Hepatocyte (in vitro differentiated cells): ENCODE measurements around the gene STRBP. TPM values are rescaled to one million over a fixed set of nuclear protein-coding genes. Genes with fewer than 3 reads are reported as not detected.

Experiments
- DNase-seq: peaks from one replicate; pipeline ENCODE4 v3.0.0-alpha.2; 2016; ENCODE audit warnings: low spot score
- H2AFZ ChIP-seq: fragments of 200-600 bp; sonication (generic); 2 replicates; pipeline ENCODE4 v1.6.0; 2016; ENCODE audit warnings: antibody characterized with exemption, mild to moderate bottlenecking
- H3K27ac ChIP-seq: fragments of 200-600 bp; sonication (generic); 2 replicates; pipeline ENCODE4 v1.5.1; 2016; ENCODE audit warnings: mild to moderate bottlenecking
- H3K27me3 ChIP-seq: fragments of 200-600 bp; sonication (generic); 2 replicates; pipeline ENCODE4 v1.6.1; 2016
- H3K36me3 ChIP-seq: fragments of 200-600 bp; sonication (generic); replicated peaks from 2 replicates; pipeline ENCODE4 v1.5.1; 2016; ENCODE audit warnings: low read depth; ENCODE audit not compliant: insufficient read depth
- H3K4me1 ChIP-seq: fragments of 200-600 bp; sonication (generic); 2 replicates; pipeline ENCODE4 v1.5.1; 2016; ENCODE audit warnings: mild to moderate bottlenecking, moderate library complexity; ENCODE audit not compliant: insufficient read depth
- H3K4me2 ChIP-seq: fragments of 200-600 bp; sonication (generic); 2 replicates; pipeline ENCODE4 v1.6.0; 2016
- H3K4me3 ChIP-seq: fragments of 200-600 bp; sonication (generic); 2 replicates; pipeline ENCODE4 v1.5.1; 2016; ENCODE audit warnings: mild to moderate bottlenecking
- H3K79me2 ChIP-seq: fragments of 200-600 bp; sonication (generic); 2 replicates; pipeline ENCODE4 v1.6.0; 2017; ENCODE audit warnings: mild to moderate bottlenecking
- H3K9me2 ChIP-seq: fragments of 200-600 bp; sonication (generic); replicated peaks from 2 replicates; pipeline ENCODE4 v1.6.0; 2017; ENCODE audit warnings: mild to moderate bottlenecking; ENCODE audit not compliant: insufficient read depth
- H3K9me3 ChIP-seq: fragments of 200-600 bp; sonication (generic); 2 replicates; pipeline ENCODE4 v1.5.1; 2016; ENCODE audit warnings: low read depth, mild to moderate bottlenecking
- H4K20me1 ChIP-seq: fragments of 200-600 bp; sonication (generic); 2 replicates; pipeline ENCODE4 v1.6.0; 2016; ENCODE audit warnings: mild to moderate bottlenecking; ENCODE audit not compliant: insufficient read depth, poor library complexity, severe bottlenecking
- EZH2 ChIP-seq: fragments of 200-600 bp; sonication (generic); IDR thresholded peaks from 2 replicates; pipeline ENCODE4 v1.6.1; 2016; ENCODE audit warnings: antibody characterized with exemption, mild to moderate bottlenecking, borderline replicate concordance
- EZH2phosphoT487 ChIP-seq: fragments of 200-600 bp; sonication (generic); IDR thresholded peaks from one replicate; pipeline ENCODE4 v1.6.1; 2018; ENCODE audit warnings: antibody characterized with exemption, mild to moderate bottlenecking, low read depth, moderate library complexity; ENCODE audit not compliant: unreplicated experiment, severe bottlenecking
- WGBS: methylation state at CpG from one replicate; pipeline ENCODE4 v1.1.6; 2016; ENCODE audit warnings: low lambda C conversion rate; ENCODE audit errors: missing lambda C conversion rate; 5-methylcytosine and 5-hydroxymethylcytosine counted together
- polyA plus RNA-seq: library from polyadenylated mRNA; unstranded; fragments of >200 nt; fragmentation: Nextera tagmentation; extraction: Ambion mirVana; gene quantifications from 2 replicates; pipeline ENCODE4 v1.2.1, GENCODE V29; 2016
- total RNA-seq: library from RNA; depleted of rRNA; stranded (reverse); fragments of >200 nt; gene quantifications from 2 replicates; pipeline ENCODE4 v1.2.3, GENCODE V29; 2014
- TF ChIP-seq, protein P1 (sequence below): fragments of 200-600 bp; sonication (generic); IDR thresholded peaks from 2 replicates; pipeline ENCODE4 v1.5.1; 2016; ENCODE audit warnings: antibody characterized with exemption, mild to moderate bottlenecking; ENCODE audit not compliant: poor library complexity

STRBP gene
- total and polyA plus RNA-seq, 2 experiments from 2014 or later, result 26.8 to 27.7 TPM

DNA sequence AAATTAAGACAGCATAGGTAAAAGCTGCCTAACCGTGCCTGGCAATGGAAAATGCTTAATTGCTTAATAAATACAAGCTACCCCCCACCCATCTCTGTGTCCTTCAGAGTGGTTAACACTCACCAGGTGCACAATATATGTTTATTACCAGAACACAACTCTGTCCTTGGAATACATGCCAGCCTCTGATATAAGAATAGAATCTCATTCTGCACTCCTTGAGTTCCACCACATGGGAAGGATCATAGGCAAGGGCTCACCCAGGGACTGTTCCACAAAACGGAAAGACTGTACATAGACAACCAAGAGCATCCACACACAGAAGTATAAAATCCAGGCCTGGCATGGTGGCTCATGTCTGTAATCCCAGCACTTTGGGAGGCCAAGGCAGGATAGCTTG lies 91.4 kb downstream of the STRBP start:
- no peaks in the 10 kb centered on the region for H3K4me1 ChIP-seq
- H3K4me2 ChIP-seq, result no peak overlapping the region
- H3K4me3 ChIP-seq, result no peak overlapping the region
- WGBS, result 91% methylated on average over 2 of the region's 2 CpGs
- H4K20me1 ChIP-seq, result no peaks in the 10 kb centered on the region
- no peak overlapping the region for H3K27ac ChIP-seq
- H3K36me3 ChIP-seq, result no peaks in the 10 kb centered on the region
- peaks cover 2% of the 10 kb centered on the region for H3K79me2 ChIP-seq
- H3K9me2 ChIP-seq, result no peaks in the 10 kb centered on the region
- H3K9me3 ChIP-seq, result no peaks in the 10 kb centered on the region
- DNase-seq, result no peak
- H3K27me3 ChIP-seq, result no peaks in the 10 kb centered on the region
- no peak overlapping the region for H2AFZ ChIP-seq
- no peak for TF ChIP-seq EZH2
- no peak for TF ChIP-seq EZH2phosphoT487
- TF ChIP-seq, protein P1, sequence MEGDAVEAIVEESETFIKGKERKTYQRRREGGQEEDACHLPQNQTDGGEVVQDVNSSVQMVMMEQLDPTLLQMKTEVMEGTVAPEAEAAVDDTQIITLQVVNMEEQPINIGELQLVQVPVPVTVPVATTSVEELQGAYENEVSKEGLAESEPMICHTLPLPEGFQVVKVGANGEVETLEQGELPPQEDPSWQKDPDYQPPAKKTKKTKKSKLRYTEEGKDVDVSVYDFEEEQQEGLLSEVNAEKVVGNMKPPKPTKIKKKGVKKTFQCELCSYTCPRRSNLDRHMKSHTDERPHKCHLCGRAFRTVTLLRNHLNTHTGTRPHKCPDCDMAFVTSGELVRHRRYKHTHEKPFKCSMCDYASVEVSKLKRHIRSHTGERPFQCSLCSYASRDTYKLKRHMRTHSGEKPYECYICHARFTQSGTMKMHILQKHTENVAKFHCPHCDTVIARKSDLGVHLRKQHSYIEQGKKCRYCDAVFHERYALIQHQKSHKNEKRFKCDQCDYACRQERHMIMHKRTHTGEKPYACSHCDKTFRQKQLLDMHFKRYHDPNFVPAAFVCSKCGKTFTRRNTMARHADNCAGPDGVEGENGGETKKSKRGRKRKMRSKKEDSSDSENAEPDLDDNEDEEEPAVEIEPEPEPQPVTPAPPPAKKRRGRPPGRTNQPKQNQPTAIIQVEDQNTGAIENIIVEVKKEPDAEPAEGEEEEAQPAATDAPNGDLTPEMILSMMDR, result no peak

DNA sequence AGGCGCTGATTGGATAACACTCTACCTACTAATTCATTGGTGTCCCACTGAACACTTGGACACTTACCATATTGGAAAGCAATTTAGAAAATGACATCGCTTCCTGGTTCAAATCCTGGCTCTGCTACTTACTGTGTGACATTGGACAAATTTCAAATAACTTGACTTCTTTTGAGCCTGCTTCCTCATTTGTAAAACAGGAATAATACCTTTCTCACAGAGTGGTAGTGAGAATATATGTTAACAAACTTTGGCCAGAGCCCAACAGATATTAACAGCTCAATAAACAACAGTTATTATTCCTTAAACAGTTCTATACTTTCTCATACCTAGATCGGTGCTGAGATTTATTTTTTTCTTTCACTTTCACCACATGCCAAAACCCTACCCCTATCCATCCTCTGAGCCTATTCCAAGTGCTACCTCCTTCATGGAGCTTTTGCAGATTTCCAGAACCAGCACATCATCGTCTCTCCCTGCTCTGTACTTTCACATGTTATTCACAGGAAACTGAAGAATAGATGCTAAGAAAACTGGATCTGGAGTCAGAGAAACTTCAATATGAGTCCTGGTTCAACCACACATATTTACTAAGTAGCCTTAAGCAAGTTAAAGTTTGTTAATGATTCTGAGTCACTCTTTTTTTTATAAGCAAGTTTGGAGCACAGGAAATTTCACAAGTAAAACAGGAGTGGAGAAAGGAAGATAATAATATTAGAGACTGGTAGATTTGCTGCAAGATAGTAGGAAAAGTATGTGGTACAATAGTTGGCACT lies 92.3 kb downstream of the STRBP start:
- no peak for TF ChIP-seq EZH2phosphoT487
- TF ChIP-seq EZH2, result no peak
- TF ChIP-seq, protein P1, result no peak
- Histone ChIP-seq H3K4me2 (no peak overlapping the region), H4K20me1 (no peaks in the 10 kb centered on the region), H3K9me2 (no peaks in the 10 kb centered on the region), H3K4me3 (no peak overlapping the region), H3K79me2 (peaks cover 2% of the 10 kb centered on the region), H3K9me3 (no peaks in the 10 kb centered on the region), H3K27me3 (no peaks in the 10 kb centered on the region), H2AFZ (no peak overlapping the region), H3K36me3 (no peaks in the 10 kb centered on the region), H3K4me1 (no peaks in the 10 kb centered on the region), H3K27ac (no peak overlapping the region)
- 98% methylated on average over 4 of the region's 4 CpGs for WGBS
- no peak for DNase-seq

DNA sequence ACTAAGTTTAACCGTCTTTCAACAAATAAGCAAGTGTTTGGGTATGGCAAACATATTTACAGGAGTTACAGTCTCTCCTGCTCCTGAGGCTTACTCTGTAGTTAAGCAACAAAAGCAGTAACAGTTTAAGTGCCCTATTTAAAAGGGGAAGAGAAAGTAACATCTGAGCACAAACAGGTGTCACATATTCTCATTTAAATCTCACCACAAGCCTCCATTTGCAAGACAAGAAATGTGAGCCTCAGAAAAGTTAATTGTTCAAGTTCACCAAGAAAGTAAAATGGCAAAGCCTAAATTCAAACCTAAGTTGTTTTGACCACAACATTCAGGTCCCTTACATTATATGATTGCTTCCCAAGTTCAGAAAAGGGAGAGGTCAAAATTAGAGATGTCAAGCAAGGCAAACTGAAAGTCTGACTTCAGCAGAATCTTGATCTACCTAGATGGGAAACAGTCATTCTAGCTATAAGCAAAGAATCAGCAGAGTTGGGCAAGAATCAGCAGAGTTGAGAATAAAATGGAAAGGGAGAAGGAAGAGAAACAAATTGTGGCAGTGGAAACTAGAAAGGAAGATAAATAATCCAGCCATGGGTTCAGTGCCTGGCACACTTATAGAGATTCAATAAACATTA lies 93.4 kb downstream of the STRBP start:
- H3K4me1 ChIP-seq, result no peaks in the 10 kb centered on the region
- H3K36me3 ChIP-seq, result no peaks in the 10 kb centered on the region
- H3K27ac ChIP-seq, result no peak overlapping the region
- H3K79me2 ChIP-seq, result peaks cover 2% of the 10 kb centered on the region
- no peaks in the 10 kb centered on the region for H3K27me3 ChIP-seq
- no peaks in the 10 kb centered on the region for H3K9me2 ChIP-seq
- no peak overlapping the region for H3K4me2 ChIP-seq
- no peaks in the 10 kb centered on the region for H3K9me3 ChIP-seq
- H3K4me3 ChIP-seq, result no peak overlapping the region
- H2AFZ ChIP-seq, result no peak overlapping the region
- DNase-seq, result no peak
- TF ChIP-seq, protein P1, result no peak
- TF ChIP-seq EZH2 (no peak), EZH2phosphoT487 (no peak)
- H4K20me1 ChIP-seq, result no peaks in the 10 kb centered on the region
- WGBS, result 80% methylated on average over 1 of the region's 1 CpG
